Measurements from ENCODE around the gene KLRC2.
"Not testable (repeated sequence)": the region's sequence is repeated elsewhere in the genome, so short reads cannot be mapped to it uniquely, and the experiment has no call there.

- not testable (repeated sequence) for TF ChIP-seq CTCF (IDR thresholded peaks at IDR 0.05; ENCODE audit: insufficient read depth, low read length); POLR2AphosphoS5 (IDR thresholded peaks at IDR 0.05; ENCODE audit: low read depth); REST (IDR thresholded peaks at IDR 0.05; ENCODE audit: insufficient replicate concordance, low read depth); SPI1 (IDR thresholded peaks at IDR 0.05; ENCODE audit: borderline replicate concordance, low read depth)
Measured at GRCh38 chr12:10481901-10482300, 46.1 kb upstream of the KLRC2 start.

All from HL-60 (cell line).